ENCODE data around the gene HNRNPR. TPM values are rescaled to one million over a fixed set of nuclear protein-coding genes. Genes with fewer than 3 reads are reported as not detected.
A peak's percentile ranks its signal among the peaks of the same experiment; 100 is the strongest.

Gene HNRNPR
- total RNA-seq, 1 donor from 2014 or later: 113 TPM

DNA sequence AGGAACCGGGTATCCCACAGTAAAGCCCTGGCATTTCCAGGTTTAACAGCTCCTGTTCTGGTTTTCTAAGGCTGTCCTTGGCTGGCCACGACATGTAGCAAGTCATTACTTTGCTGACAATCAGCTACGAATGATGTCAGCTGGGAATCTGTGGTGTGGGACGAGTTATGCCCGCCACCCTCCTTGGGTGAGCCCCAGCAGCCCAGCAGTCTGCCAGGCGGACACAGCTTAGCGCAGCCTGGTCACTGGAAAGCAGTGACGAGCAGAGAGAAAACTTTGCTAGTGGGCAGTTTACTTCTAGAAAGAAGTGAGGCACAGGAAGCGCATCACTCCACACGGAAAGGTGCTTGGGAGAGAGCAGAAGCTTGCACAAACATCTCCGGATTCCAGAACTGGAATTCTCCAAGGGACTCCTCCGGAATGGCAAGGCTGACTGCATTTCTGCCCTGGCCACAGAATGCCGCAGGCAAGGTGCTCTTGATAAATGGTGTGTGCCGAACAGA, 41.1 kb upstream of the HNRNPR start:
- H3K36me3 ChIP-seq (ENCODE audit: insufficient read depth, low read length): no peaks in the 10 kb centered on the region
- no peaks in the 10 kb centered on the region for H3K27me3 ChIP-seq (ENCODE audit: insufficient read depth, low read length)
- DNase-seq (ENCODE audit: low read depth) (peak; percentile 76), FAIRE-seq (no peak)
- Mint-ChIP-seq H3K27ac (ENCODE audit: unreplicated experiment) (no peak overlapping the region), H3K4me1 (ENCODE audit: low read depth, unreplicated experiment) (peaks cover 16% of the 10 kb centered on the region), H3K27me3 (ENCODE audit: low read depth, unreplicated experiment) (peaks cover 42% of the 10 kb centered on the region), H3K4me3 (ENCODE audit: unreplicated experiment) (no peak overlapping the region), H3K9me3 (ENCODE audit: unreplicated experiment) (peaks cover 10% of the 10 kb centered on the region), H3K36me3 (ENCODE audit: low read depth, unreplicated experiment) (peaks cover 15% of the 10 kb centered on the region)
- H3K4me2 ChIP-seq (ENCODE audit: low read length): peak overlapping the region; percentile 34
- H3K27ac ChIP-seq (ENCODE audit: low read depth, low read length): peak overlapping the region; percentile 28
- H3K9me3 ChIP-seq (ENCODE audit: insufficient read depth, low read depth, low read length): no peaks in the 10 kb centered on the region
- H3K4me1 ChIP-seq (ENCODE audit: insufficient read depth, low read length): peaks cover 18% of the 10 kb centered on the region
- no peak overlapping the region for H2AFZ ChIP-seq (ENCODE audit: low read depth, low read length)
- H3K4me3 ChIP-seq (ENCODE audit: insufficient read depth, low read depth, low read length): no peak overlapping the region
- no peaks in the 10 kb centered on the region for H3K79me2 ChIP-seq (ENCODE audit: insufficient read depth, low read length)
- H3K9ac ChIP-seq (ENCODE audit: low read length): no peak overlapping the region
- H4K20me1 ChIP-seq (ENCODE audit: insufficient read depth, low read length): no peaks in the 10 kb centered on the region
- TF ChIP-seq EZH2 (IDR thresholded peaks at IDR 0.05; ENCODE audit: insufficient read depth, low read length): no peak
- TF ChIP-seq, protein P1, sequence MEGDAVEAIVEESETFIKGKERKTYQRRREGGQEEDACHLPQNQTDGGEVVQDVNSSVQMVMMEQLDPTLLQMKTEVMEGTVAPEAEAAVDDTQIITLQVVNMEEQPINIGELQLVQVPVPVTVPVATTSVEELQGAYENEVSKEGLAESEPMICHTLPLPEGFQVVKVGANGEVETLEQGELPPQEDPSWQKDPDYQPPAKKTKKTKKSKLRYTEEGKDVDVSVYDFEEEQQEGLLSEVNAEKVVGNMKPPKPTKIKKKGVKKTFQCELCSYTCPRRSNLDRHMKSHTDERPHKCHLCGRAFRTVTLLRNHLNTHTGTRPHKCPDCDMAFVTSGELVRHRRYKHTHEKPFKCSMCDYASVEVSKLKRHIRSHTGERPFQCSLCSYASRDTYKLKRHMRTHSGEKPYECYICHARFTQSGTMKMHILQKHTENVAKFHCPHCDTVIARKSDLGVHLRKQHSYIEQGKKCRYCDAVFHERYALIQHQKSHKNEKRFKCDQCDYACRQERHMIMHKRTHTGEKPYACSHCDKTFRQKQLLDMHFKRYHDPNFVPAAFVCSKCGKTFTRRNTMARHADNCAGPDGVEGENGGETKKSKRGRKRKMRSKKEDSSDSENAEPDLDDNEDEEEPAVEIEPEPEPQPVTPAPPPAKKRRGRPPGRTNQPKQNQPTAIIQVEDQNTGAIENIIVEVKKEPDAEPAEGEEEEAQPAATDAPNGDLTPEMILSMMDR (IDR thresholded peaks at IDR 0.05; ENCODE audit: insufficient read depth, low read depth, low read length): no peak

DNA sequence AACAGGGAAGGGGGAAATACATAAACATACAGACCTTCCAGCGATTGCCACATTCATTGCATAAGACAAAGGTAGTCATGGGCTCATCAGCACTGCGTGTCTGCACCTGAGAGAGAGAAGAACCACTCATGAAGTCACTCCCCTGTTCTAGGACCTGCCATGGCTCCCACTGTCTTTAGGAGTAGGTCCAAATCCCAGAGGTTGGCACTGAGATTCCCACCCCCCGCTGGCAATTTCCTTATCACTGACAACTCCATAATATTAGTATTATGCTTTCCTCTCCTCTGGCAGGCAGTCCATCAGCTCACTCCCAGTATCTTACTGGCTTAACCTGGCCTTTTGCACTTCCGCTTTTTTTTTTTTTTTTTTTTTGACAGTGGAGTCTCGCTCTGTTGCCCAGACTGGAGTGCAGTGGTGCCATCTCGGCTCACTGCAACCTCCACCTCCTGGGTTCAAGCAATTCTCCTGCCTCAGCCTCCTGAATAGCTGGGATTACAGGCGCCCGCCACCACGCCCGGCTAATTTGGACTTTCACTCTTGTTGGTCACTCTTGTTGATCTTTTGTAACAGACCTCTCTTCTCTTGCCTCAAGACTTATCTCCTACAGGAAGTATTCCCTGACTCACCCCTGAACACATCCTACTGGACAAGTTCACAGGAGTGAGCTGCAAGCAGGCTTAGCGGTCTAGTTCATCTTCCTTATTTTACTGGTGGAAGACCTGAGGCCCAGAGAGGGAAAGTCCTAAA, 40.4 kb upstream of the HNRNPR start:
- no peaks in the 10 kb centered on the region for H3K36me3 ChIP-seq (ENCODE audit: insufficient read depth, low read length)
- no peaks in the 10 kb centered on the region for H3K9me3 ChIP-seq (ENCODE audit: insufficient read depth, low read depth, low read length)
- H3K27me3 ChIP-seq (ENCODE audit: insufficient read depth, low read length): no peaks in the 10 kb centered on the region
- H3K27ac ChIP-seq (ENCODE audit: low read depth, low read length): peak overlapping the region; percentile 28
- FAIRE-seq: no peak
- no peak overlapping the region for H3K9ac ChIP-seq (ENCODE audit: low read length)
- peaks cover 18% of the 10 kb centered on the region for H3K4me1 ChIP-seq (ENCODE audit: insufficient read depth, low read length)
- peaks cover 36% of the 10 kb centered on the region for H3K27me3 Mint-ChIP-seq (ENCODE audit: low read depth, unreplicated experiment)
- H3K4me2 ChIP-seq (ENCODE audit: low read length): peak overlapping the region; percentile 34
- H3K4me3 ChIP-seq (ENCODE audit: insufficient read depth, low read depth, low read length): no peak overlapping the region
- H3K9me3 Mint-ChIP-seq (ENCODE audit: unreplicated experiment): peaks cover 10% of the 10 kb centered on the region
- TF ChIP-seq, protein P1 (IDR thresholded peaks at IDR 0.05; ENCODE audit: insufficient read depth, low read depth, low read length): no peak
- H3K4me3 Mint-ChIP-seq (ENCODE audit: unreplicated experiment): no peak overlapping the region
- H3K36me3 Mint-ChIP-seq (ENCODE audit: low read depth, unreplicated experiment): peaks cover 15% of the 10 kb centered on the region
- peak; percentile 81 for DNase-seq (ENCODE audit: low read depth)
- H4K20me1 ChIP-seq (ENCODE audit: insufficient read depth, low read length): no peaks in the 10 kb centered on the region
- H2AFZ ChIP-seq (ENCODE audit: low read depth, low read length): no peak overlapping the region
- no peak overlapping the region for H3K27ac Mint-ChIP-seq (ENCODE audit: unreplicated experiment)
- peaks cover 16% of the 10 kb centered on the region for H3K4me1 Mint-ChIP-seq (ENCODE audit: low read depth, unreplicated experiment)
- H3K79me2 ChIP-seq (ENCODE audit: insufficient read depth, low read length): no peaks in the 10 kb centered on the region
